Measurements from ENCODE around the gene STX11. TPM values are rescaled to one million over a fixed set of nuclear protein-coding genes. Genes with fewer than 3 reads are reported as not detected.

STX11 gene
- total RNA-seq, 1 experiment from 2014 or later = 0.24 TPM

DNA sequence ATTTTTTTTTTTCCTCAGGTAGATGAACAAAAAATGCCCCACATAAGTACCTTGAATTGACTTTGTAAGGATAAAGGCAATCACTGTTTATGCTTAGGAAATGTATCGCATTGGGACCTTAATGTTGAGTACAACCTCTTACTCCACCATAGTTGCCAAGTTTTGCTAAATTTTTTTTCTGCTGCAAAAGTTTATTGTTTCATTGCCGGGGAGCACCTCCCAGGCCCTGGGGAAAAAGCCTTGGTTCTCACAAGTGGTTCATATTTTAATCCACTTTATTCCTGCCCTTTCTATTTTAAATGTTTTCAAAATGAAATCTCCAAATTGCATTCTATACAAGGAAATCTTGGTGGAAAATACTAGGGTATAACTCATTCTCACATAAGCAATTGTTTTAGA is 82.5 kb downstream of the STX11 start:
- no peak overlapping the region for H3K27ac Mint-ChIP-seq (ENCODE audit: unreplicated experiment)
- H3K27me3 Mint-ChIP-seq (ENCODE audit: unreplicated experiment) = no peaks in the 10 kb centered on the region
- TF ChIP-seq, protein P1, sequence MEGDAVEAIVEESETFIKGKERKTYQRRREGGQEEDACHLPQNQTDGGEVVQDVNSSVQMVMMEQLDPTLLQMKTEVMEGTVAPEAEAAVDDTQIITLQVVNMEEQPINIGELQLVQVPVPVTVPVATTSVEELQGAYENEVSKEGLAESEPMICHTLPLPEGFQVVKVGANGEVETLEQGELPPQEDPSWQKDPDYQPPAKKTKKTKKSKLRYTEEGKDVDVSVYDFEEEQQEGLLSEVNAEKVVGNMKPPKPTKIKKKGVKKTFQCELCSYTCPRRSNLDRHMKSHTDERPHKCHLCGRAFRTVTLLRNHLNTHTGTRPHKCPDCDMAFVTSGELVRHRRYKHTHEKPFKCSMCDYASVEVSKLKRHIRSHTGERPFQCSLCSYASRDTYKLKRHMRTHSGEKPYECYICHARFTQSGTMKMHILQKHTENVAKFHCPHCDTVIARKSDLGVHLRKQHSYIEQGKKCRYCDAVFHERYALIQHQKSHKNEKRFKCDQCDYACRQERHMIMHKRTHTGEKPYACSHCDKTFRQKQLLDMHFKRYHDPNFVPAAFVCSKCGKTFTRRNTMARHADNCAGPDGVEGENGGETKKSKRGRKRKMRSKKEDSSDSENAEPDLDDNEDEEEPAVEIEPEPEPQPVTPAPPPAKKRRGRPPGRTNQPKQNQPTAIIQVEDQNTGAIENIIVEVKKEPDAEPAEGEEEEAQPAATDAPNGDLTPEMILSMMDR (IDR thresholded peaks at IDR 0.05; ENCODE audit: unreplicated experiment) = no peak
- H3K4me1 Mint-ChIP-seq (ENCODE audit: low read depth, unreplicated experiment) = no peaks in the 10 kb centered on the region
- intact Hi-C loops (cut with micrococcal nuclease; ENCODE audit: unreplicated experiment) = no loop called here
- no peak for DNase-seq
- BruUV-seq (replicated peaks) = no TSS peak
- no peaks in the 10 kb centered on the region for H3K36me3 Mint-ChIP-seq (ENCODE audit: insufficient read depth, unreplicated experiment)
- CTCF ChIA-PET = no interaction called here
- peaks cover 4% of the 10 kb centered on the region for H3K9me3 Mint-ChIP-seq (ENCODE audit: low read depth, unreplicated experiment)
- H3K4me3 Mint-ChIP-seq (ENCODE audit: low read depth, unreplicated experiment) = no peak overlapping the region

DNA sequence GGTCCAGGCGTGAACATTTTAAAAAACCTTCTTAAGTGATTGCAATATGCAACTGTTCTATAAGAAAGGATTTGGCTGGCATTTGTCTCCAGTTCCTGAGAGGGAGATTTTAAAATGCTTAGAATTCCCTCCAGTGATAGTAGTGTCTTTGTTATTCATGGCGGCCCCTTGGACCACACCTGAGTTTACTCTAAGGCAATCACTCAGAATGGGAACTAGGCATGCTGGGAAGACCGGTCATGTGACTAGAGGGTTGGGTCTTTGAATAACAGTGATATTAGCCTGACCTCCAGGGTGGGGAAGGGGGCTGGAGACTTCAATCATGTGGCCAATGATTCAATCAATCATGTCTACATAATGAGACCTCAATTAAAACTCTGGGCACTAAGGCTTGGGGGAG is 84.1 kb downstream of the STX11 start:
- Mint-ChIP-seq H3K36me3 (ENCODE audit: insufficient read depth, unreplicated experiment) (no peaks in the 10 kb centered on the region), H3K4me1 (ENCODE audit: low read depth, unreplicated experiment) (no peaks in the 10 kb centered on the region), H3K9me3 (ENCODE audit: low read depth, unreplicated experiment) (peaks cover 4% of the 10 kb centered on the region), H3K27me3 (ENCODE audit: unreplicated experiment) (no peaks in the 10 kb centered on the region), H3K27ac (ENCODE audit: unreplicated experiment) (no peak overlapping the region), H3K4me3 (ENCODE audit: low read depth, unreplicated experiment) (no peak overlapping the region)
- no TSS peak for BruUV-seq (replicated peaks)
- no peak for DNase-seq
- intact Hi-C loops (cut with micrococcal nuclease; ENCODE audit: unreplicated experiment) = no loop called here
- CTCF ChIA-PET = no interaction called here
- TF ChIP-seq, protein P1 (IDR thresholded peaks at IDR 0.05; ENCODE audit: unreplicated experiment) = no peak

DNA sequence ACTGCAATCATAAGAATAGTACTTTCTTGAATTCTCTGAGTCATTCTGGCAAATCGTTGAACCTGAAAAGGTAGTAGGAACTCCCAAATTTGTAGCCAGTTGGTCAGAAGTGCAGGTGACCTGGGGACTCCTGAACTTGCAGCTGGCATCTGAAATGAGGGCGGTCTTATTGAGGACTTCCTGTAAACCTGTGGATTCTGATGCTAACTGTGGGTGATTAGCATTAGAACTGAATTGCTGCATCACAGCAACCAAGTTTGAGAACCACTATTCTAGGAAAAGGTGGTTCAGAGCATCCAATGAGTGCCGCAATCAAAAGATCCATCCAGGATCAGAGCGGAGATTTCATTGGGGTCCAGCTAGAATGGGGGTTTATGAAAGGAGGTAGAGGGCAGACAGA is 84.6 kb downstream of the STX11 start:
- no peak for DNase-seq
- Mint-ChIP-seq H3K27ac (ENCODE audit: unreplicated experiment) (no peak overlapping the region), H3K4me1 (ENCODE audit: low read depth, unreplicated experiment) (no peaks in the 10 kb centered on the region), H3K4me3 (ENCODE audit: low read depth, unreplicated experiment) (no peak overlapping the region), H3K27me3 (ENCODE audit: unreplicated experiment) (no peaks in the 10 kb centered on the region), H3K9me3 (ENCODE audit: low read depth, unreplicated experiment) (peaks cover 4% of the 10 kb centered on the region), H3K36me3 (ENCODE audit: insufficient read depth, unreplicated experiment) (no peaks in the 10 kb centered on the region)
- TF ChIP-seq, protein P1 (IDR thresholded peaks at IDR 0.05; ENCODE audit: unreplicated experiment) = no peak
- BruUV-seq (replicated peaks) = no TSS peak
- CTCF ChIA-PET = no interaction called here
- intact Hi-C loops (cut with micrococcal nuclease; ENCODE audit: unreplicated experiment) = no loop called here

Other genes starting within 250 kb of the STX11 start
- gene PLAGL1, start 142.3 kb upstream of the STX11 start, total RNA-seq (2022) = 9.8 and 10.7 TPM in 2 replicates
- 104 and 113 TPM in 2 replicates for gene SF3B5, start 54.9 kb upstream of the STX11 start, total RNA-seq (2022)
- 89.4 and 109 TPM in 2 replicates for gene UTRN, start 134.8 kb downstream of the STX11 start, total RNA-seq (2022)

Measured in Calu3 (cell line).